Activated CD8-positive, alpha-beta memory T cell treated with anti-CD3 and anti-CD28 coated beads for 1 hour (primary cell): ENCODE results near the gene SLC48A1.
"Not testable (repeated sequence)": the region's sequence is repeated elsewhere in the genome, so short reads cannot be mapped to it uniquely, and the experiment has no call there.

Experiments used
- DNase-seq, 2 donors: peaks; one replicate each; pipeline ENCODE4 v3.0.0-alpha.2; 2020; ENCODE audit warnings: low read depth in 1 of 2; ENCODE audit errors: extremely low read depth in 1 of 2

The SLC48A1 gene

GRCh38 chr12:47808050-47808449, 35.0 kb downstream of the SLC48A1 start:
- DNase-seq, result peak in 1 of 2 donors; percentile 62

- no peak for DNase-seq
These were observed 35.7 kb downstream of the SLC48A1 start for GRCh38 chr12:47808574-47809365.

- not testable (repeated sequence) for DNase-seq
These were observed 36.5 kb downstream of the SLC48A1 start for GRCh38 chr12:47809518-47809917.

- DNase-seq, result no peak
These were observed 38.0 kb downstream of the SLC48A1 start for GRCh38 chr12:47811072-47811396.

- DNase-seq, result no peak
These were observed 38.8 kb downstream of the SLC48A1 start for GRCh38 chr12:47811581-47812484.

GRCh38 chr12:47812797-47813510, 39.9 kb downstream of the SLC48A1 start:
- peak; percentile 84 to 87 for DNase-seq

GRCh38 chr12:47813511-47814196, 40.6 kb downstream of the SLC48A1 start:
- DNase-seq, result no peak

- DNase-seq, result no peak
These were observed 41.6 kb downstream of the SLC48A1 start for GRCh38 chr12:47814539-47815170.

- not testable (repeated sequence) for DNase-seq
These were observed 42.4 kb downstream of the SLC48A1 start for GRCh38 chr12:47815447-47815846.

- no peak for DNase-seq
These were observed 43.6 kb downstream of the SLC48A1 start for GRCh38 chr12:47816403-47817271.

- DNase-seq, result no peak
These were observed 44.4 kb downstream of the SLC48A1 start for GRCh38 chr12:47817272-47818006.

GRCh38 chr12:47818007-47818376, 45.0 kb downstream of the SLC48A1 start:
- no peak for DNase-seq

- DNase-seq, result no peak
These were observed 45.6 kb downstream of the SLC48A1 start for GRCh38 chr12:47818467-47819137.

GRCh38 chr12:47819138-47819895, 46.3 kb downstream of the SLC48A1 start:
- no peak for DNase-seq

GRCh38 chr12:47819896-47820630, 47.0 kb downstream of the SLC48A1 start, which contains the start of gene HDAC7:
HDAC7 (minus strand) TSS chr12:47819903; CDS start chr12:47819785, 118 bp downstream.
- peak in 1 of 2 donors; percentile 62 for DNase-seq

- no peak for DNase-seq
These were observed 47.8 kb downstream of the SLC48A1 start for GRCh38 chr12:47820631-47821345.
